Suprapubic skin (tissue), 4 donors: Measurements from ENCODE around the gene PPP1R1C. TPM values are rescaled to one million over a fixed set of nuclear protein-coding genes. Genes with fewer than 3 reads are reported as not detected.

Source experiments
- DNase-seq, 2 donors: peaks; one replicate each; pipeline ENCODE4 v3.0.0-alpha.2; 2019; ENCODE audit warnings: low spot score in 2 of 2
- H3K27ac ChIP-seq: fragments of 200-600 bp; sonication (generic); one replicate; pipeline ENCODE4 v1.5.1; 2019
- H3K27me3 ChIP-seq: fragments of 200-600 bp; sonication (generic); one replicate; pipeline ENCODE4 v1.5.1; 2019
- H3K36me3 ChIP-seq: fragments of 200-600 bp; sonication (generic); one replicate; pipeline ENCODE4 v1.5.1; 2019
- H3K4me1 ChIP-seq: fragments of 200-600 bp; sonication (generic); one replicate; pipeline ENCODE4 v1.5.1; 2019
- H3K4me3 ChIP-seq: fragments of 200-600 bp; sonication (generic); one replicate; pipeline ENCODE4 v1.5.1; 2019; ENCODE audit warnings: mild to moderate bottlenecking
- H3K9me3 ChIP-seq: fragments of 200-600 bp; sonication (generic); one replicate; pipeline ENCODE4 v1.5.1; 2019
- EP300 ChIP-seq: sonication (generic); formaldehyde crosslinking; IDR thresholded peaks from one replicate; pipeline ENCODE4 v1.6.1; 2017; ENCODE audit warnings: antibody characterized with exemption
- POLR2A ChIP-seq, 2 donors: fragments of 450-650 bp; IDR thresholded peaks; one replicate each; pipeline ENCODE4 v1.6.1; 2017; ENCODE audit warnings: antibody characterized with exemption in 2 of 2, mild to moderate bottlenecking in 2 of 2, moderate library complexity in 2 of 2
- POLR2AphosphoS5 ChIP-seq, 3 donors: sonication (generic); formaldehyde crosslinking; IDR thresholded peaks; one replicate each; pipeline ENCODE4 v1.6.1; 2017; ENCODE audit warnings: antibody characterized with exemption in 3 of 3
- WGBS: methylation state at CpG from one replicate; pipeline ENCODE4 v1.1.5; 2018; 5-methylcytosine and 5-hydroxymethylcytosine counted together
- total RNA-seq, 4 donors: library from RNA; depleted of rRNA; stranded (reverse); fragments of >200 nt; gene quantifications; one replicate each; pipeline ENCODE4 v1.1.0, GENCODE V29; 2016
- TF ChIP-seq, protein P1 (sequence below), 2 donors: fragments of 200-600 bp in 1 of 2; fragments of 450-650 bp in 1 of 2; sonication (generic) in 1 of 2; IDR thresholded peaks; one replicate each; pipeline ENCODE4 v1.5.1; 2016 to 2019; ENCODE audit warnings: antibody characterized with exemption in 2 of 2, mild to moderate bottlenecking in 1 of 2, moderate library complexity in 1 of 2

The PPP1R1C gene
- total RNA-seq, 4 donors from 2014 or later = 2.0 to 5.8 TPM; not detected in 2

DNA sequence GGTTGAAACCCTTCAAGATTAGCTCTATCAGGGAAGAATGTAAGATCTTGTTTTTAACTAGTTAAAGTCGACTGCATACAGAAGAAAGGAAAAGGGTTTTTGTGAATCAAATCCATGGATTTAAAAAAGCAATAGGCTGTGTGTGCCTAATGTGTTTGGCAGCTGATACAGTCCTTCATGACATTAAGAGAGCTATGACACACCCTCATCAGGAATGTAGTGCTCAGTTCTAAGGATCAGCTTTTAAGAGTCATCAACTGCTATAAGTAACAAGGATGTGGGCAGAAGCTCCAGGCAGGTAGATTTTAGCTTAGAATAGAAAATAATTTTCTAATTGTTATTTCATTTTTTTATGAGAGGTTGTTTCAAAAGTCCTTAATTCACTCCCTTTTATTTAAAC lies 52.9 kb downstream of the PPP1R1C start:
- TF ChIP-seq EP300 (no peak), POLR2AphosphoS5 (IDR thresholded peaks at IDR 0.05) (no peak), POLR2A (IDR thresholded peaks at IDR 0.05) (no peak)
- TF ChIP-seq, protein P1, sequence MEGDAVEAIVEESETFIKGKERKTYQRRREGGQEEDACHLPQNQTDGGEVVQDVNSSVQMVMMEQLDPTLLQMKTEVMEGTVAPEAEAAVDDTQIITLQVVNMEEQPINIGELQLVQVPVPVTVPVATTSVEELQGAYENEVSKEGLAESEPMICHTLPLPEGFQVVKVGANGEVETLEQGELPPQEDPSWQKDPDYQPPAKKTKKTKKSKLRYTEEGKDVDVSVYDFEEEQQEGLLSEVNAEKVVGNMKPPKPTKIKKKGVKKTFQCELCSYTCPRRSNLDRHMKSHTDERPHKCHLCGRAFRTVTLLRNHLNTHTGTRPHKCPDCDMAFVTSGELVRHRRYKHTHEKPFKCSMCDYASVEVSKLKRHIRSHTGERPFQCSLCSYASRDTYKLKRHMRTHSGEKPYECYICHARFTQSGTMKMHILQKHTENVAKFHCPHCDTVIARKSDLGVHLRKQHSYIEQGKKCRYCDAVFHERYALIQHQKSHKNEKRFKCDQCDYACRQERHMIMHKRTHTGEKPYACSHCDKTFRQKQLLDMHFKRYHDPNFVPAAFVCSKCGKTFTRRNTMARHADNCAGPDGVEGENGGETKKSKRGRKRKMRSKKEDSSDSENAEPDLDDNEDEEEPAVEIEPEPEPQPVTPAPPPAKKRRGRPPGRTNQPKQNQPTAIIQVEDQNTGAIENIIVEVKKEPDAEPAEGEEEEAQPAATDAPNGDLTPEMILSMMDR (IDR thresholded peaks at IDR 0.05) = no peak
- no peak overlapping the region for H3K27ac ChIP-seq
- no peaks in the 10 kb centered on the region for H3K27me3 ChIP-seq
- no peak for DNase-seq
- no peaks in the 10 kb centered on the region for H3K4me1 ChIP-seq
- H3K36me3 ChIP-seq = no peaks in the 10 kb centered on the region
- H3K4me3 ChIP-seq = no peak overlapping the region
- no peaks in the 10 kb centered on the region for H3K9me3 ChIP-seq
- 31% methylated on average over 1 of the region's 1 CpG for WGBS

DNA sequence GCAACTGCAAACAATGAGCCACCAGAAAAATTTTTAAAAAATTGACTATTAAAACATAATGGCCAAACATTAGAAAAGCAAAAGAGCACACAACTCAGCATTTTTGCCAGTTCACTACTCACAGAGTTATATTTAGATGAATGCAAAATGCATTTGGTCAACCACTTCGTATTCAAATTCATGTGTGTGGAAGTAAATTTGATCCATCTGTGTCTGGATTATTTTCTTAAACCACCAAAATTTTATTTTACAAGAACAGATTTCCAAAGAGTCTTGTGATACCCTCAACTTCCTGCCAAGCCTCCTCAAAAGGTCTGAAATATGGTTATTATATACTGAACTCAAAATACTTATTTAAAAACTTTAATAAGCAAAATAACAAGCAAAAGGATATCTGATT lies 57.4 kb downstream of the PPP1R1C start:
- no peak for DNase-seq
- Histone ChIP-seq H3K27ac (no peak overlapping the region), H3K27me3 (no peaks in the 10 kb centered on the region), H3K36me3 (no peaks in the 10 kb centered on the region), H3K9me3 (no peaks in the 10 kb centered on the region), H3K4me1 (no peaks in the 10 kb centered on the region), H3K4me3 (no peak overlapping the region)
- no peak for TF ChIP-seq EP300
- no peak for TF ChIP-seq POLR2A (IDR thresholded peaks at IDR 0.05)
- TF ChIP-seq POLR2AphosphoS5 (IDR thresholded peaks at IDR 0.05) = no peak
- TF ChIP-seq, protein P1 (IDR thresholded peaks at IDR 0.05) = no peak
- 53% methylated on average over 1 of the region's 1 CpG for WGBS

DNA sequence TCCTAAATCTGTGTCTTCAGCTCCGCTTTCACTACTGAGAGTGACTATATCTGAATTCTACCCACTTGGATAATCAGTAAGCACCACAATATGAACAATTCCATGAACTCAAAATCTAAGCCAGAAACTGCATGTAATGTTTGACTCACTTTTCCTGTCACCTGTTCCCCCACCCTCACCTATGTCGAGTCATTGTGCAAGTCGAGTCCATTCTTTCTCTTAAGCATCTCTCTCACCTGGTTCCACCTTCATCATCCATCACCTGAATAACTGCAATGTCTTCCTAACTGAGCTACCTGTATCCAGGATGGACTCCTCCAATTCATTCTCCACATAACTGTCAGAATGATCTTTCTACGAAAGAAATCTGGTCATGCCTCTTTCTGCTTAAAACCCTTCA lies 58.2 kb downstream of the PPP1R1C start:
- Histone ChIP-seq H3K36me3 (no peaks in the 10 kb centered on the region), H3K4me3 (no peak overlapping the region), H3K27ac (no peak overlapping the region), H3K9me3 (no peaks in the 10 kb centered on the region), H3K27me3 (no peaks in the 10 kb centered on the region), H3K4me1 (no peaks in the 10 kb centered on the region)
- no peak for DNase-seq
- 90% methylated on average over 4 of the region's 4 CpGs for WGBS
- TF ChIP-seq POLR2AphosphoS5 (IDR thresholded peaks at IDR 0.05) = no peak
- no peak for TF ChIP-seq POLR2A (IDR thresholded peaks at IDR 0.05)
- TF ChIP-seq EP300 = no peak
- TF ChIP-seq, protein P1 (IDR thresholded peaks at IDR 0.05) = no peak

DNA sequence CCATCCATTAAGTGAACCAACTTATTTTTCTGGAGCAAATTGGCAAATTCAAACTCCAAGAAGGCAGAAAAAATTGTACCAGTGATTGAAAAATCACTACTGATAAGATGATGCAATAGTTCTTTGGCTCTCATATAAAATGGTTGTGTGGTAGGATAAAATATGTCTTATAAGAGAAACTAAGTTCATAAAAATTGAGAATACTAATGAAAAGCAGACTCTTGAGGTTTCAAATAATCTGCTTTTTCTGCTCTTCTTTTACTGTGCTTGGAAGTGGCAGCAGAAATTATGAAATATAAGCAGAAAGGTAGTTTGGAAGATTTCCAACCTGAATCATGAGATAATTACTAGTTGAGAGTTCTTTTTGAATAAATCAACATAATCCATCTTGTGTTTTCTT lies 61.9 kb downstream of the PPP1R1C start:
- DNase-seq = no peak
- H3K36me3 ChIP-seq = no peaks in the 10 kb centered on the region
- H3K4me1 ChIP-seq = no peaks in the 10 kb centered on the region
- no peak overlapping the region for H3K4me3 ChIP-seq
- no peaks in the 10 kb centered on the region for H3K27me3 ChIP-seq
- H3K9me3 ChIP-seq = no peaks in the 10 kb centered on the region
- TF ChIP-seq, protein P1 (IDR thresholded peaks at IDR 0.05) = no peak
- no peak for TF ChIP-seq POLR2AphosphoS5 (IDR thresholded peaks at IDR 0.05)
- TF ChIP-seq EP300 = no peak
- TF ChIP-seq POLR2A (IDR thresholded peaks at IDR 0.05) = no peak
- H3K27ac ChIP-seq = no peak overlapping the region

DNA sequence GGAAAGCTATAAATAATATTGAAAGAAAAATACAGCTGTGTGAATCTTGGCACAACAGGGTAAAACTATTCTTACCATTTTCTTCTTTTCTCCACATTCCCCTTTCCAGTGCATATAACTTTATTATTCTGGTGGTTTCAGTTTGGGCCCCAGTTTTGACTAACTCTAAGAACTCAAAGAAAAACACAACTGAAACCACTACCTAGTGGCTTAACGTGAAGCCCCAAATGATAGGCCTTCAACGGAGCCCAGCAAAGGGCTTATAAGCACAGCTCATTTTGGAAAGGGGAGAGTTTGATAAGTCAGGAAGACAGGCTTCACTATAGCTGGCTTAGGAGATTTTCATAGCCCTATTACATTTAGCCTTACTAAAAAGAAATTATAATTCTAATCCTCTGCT lies 62.4 kb downstream of the PPP1R1C start:
- WGBS = 90% methylated on average over 2 of the region's 2 CpGs
- Histone ChIP-seq H3K4me1 (no peaks in the 10 kb centered on the region), H3K27me3 (no peaks in the 10 kb centered on the region), H3K9me3 (no peaks in the 10 kb centered on the region), H3K27ac (no peak overlapping the region), H3K4me3 (no peak overlapping the region), H3K36me3 (no peaks in the 10 kb centered on the region)
- DNase-seq = no peak
- no peak for TF ChIP-seq POLR2AphosphoS5 (IDR thresholded peaks at IDR 0.05)

DNA sequence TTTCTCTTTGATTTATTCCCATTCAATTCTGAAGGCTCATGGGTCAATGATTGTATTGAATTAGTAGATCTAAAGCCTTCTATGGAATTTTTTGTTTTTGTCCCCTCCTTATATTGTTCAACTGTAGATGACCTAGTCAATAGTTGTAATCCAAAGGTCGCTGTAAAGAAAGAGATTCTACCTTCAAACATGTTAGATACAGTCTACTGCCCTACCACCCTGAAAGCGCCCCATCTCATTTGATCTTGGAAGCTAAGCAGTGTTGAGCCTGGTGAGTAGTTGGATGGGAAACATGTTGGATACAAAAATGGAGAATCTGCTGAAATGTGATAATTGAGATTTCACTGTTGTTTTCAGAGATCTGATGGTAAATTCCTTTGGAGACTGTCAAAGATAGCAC lies 63.0 kb downstream of the PPP1R1C start:
- Histone ChIP-seq H3K9me3 (no peaks in the 10 kb centered on the region), H3K4me3 (no peak overlapping the region), H3K27me3 (no peaks in the 10 kb centered on the region), H3K27ac (no peak overlapping the region), H3K4me1 (no peaks in the 10 kb centered on the region), H3K36me3 (no peaks in the 10 kb centered on the region)
- no peak for DNase-seq
- TF ChIP-seq EP300 (no peak), POLR2AphosphoS5 (IDR thresholded peaks at IDR 0.05) (no peak), POLR2A (IDR thresholded peaks at IDR 0.05) (no peak)
- TF ChIP-seq, protein P1 (IDR thresholded peaks at IDR 0.05) = no peak
- 98% methylated on average over 2 of the region's 2 CpGs for WGBS
